Measurements from ENCODE around the gene FYB1. TPM values are rescaled to one million over a fixed set of nuclear protein-coding genes. Genes with fewer than 3 reads are reported as not detected.

The FYB1 gene
- total RNA-seq, 1 experiment from 2014 or later = 0.52 TPM

DNA sequence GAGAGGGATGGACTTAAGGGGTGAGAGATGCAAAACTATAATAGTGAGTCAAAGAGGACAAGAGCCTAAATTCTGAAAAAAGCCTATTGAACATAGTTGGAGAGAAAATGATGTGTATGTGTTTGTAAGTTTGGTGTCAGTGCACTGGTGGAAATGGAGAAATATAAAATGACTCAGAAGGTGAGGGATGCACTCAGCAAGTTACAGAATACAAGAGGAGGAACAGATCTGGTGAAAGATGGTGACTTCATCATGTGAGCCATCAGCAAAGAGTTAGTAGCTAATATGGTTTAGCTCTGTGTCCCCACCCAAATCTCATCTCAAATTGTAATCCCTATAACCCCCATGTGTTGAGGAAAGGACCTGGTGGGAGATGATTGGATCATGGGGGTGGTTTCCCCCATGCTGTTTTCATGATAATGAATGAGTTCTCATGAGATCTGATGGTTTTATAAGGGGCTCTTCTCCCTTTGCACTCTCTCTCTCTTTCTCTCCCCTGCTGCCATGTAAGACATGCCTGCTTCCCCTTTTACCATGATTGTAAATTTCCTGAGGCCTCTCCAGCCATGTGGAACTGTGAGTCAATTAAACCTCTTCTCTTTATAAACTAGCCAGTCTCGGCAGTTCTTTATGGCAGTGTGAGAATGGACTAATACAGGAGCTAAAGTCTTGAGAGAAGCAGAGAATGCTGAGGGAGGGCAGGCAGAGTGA is 30.4 kb upstream of the FYB1 start:
- DNase-seq (ENCODE audit: low spot score) (no peak), ATAC-seq (no peak)
- Mint-ChIP-seq H3K9me3 (peaks cover 4% of the 10 kb centered on the region), H3K27me3 (ENCODE audit: low read depth) (no peaks in the 10 kb centered on the region), H3K4me3 (no peak overlapping the region), H3K27ac (no peak overlapping the region), H3K36me3 (no peaks in the 10 kb centered on the region), H3K4me1 (no peaks in the 10 kb centered on the region)
- ChIA-PET CTCF (no interaction called here), POLR2A (no interaction called here)
- TF ChIP-seq ZNF219 (CRISPR knock-in tag; IDR thresholded peaks at IDR 0.05; ENCODE audit: borderline replicate concordance) = no peak
- no peak for TF ChIP-seq JUN (CRISPR knock-in tag; IDR thresholded peaks at IDR 0.05)
- TF ChIP-seq ZNF232 (CRISPR knock-in tag; IDR thresholded peaks at IDR 0.05) = no peak
- TF ChIP-seq, protein P1, sequence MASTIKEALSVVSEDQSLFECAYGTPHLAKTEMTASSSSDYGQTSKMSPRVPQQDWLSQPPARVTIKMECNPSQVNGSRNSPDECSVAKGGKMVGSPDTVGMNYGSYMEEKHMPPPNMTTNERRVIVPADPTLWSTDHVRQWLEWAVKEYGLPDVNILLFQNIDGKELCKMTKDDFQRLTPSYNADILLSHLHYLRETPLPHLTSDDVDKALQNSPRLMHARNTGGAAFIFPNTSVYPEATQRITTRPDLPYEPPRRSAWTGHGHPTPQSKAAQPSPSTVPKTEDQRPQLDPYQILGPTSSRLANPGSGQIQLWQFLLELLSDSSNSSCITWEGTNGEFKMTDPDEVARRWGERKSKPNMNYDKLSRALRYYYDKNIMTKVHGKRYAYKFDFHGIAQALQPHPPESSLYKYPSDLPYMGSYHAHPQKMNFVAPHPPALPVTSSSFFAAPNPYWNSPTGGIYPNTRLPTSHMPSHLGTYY (CRISPR knock-in tag; IDR thresholded peaks at IDR 0.05) = no peak
- no peak for TF ChIP-seq SP1 (CRISPR knock-in tag; conservative IDR thresholded peaks at IDR 0.05)
- no peak for TF ChIP-seq SOX15 (CRISPR knock-in tag; IDR thresholded peaks at IDR 0.05)
- TF ChIP-seq CREB1 (CRISPR knock-in tag; IDR thresholded peaks at IDR 0.05) = no peak
- TF ChIP-seq, protein P2, sequence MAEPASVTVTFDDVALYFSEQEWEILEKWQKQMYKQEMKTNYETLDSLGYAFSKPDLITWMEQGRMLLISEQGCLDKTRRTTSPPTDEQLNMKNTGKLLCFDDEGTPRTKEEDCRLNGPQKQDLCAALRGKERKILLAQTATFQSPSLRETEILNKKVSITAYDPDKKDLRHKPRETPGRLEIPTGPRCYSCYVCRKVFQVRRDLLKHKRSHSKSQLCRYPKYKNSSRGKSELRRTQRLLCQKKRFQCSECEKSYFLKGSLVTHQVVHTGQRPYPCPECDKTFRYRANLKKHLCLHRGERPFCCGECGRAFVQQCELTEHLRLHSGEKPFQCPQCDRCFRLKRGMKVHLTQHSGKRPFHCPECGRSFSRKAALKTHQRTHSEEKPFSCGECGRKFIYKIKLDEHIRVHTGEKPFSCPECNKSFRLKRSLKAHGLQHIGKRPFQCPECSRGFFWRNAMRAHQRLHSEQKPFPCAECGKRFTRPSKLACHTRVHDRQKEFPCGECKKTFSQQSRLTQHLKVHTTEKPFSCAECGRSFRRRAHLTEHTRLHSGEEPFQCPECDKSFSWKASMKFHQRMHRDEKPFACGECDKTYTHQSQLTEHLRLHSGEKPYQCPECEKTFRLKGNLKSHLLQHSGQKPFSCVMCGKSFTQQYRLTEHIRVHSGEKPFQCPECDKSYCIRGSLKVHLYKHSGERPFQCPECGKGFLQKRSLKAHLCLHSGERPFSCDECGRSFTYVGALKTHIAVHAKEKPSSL (CRISPR knock-in tag; conservative IDR thresholded peaks at IDR 0.05) = no peak
- no peak for TF ChIP-seq GRHL2 (CRISPR knock-in tag; IDR thresholded peaks at IDR 0.05; ENCODE audit: insufficient replicate concordance, severe bottlenecking)
- no peak for TF ChIP-seq CBFB (CRISPR knock-in tag; IDR thresholded peaks at IDR 0.05; ENCODE audit: low read depth)
- TF ChIP-seq, protein P3, sequence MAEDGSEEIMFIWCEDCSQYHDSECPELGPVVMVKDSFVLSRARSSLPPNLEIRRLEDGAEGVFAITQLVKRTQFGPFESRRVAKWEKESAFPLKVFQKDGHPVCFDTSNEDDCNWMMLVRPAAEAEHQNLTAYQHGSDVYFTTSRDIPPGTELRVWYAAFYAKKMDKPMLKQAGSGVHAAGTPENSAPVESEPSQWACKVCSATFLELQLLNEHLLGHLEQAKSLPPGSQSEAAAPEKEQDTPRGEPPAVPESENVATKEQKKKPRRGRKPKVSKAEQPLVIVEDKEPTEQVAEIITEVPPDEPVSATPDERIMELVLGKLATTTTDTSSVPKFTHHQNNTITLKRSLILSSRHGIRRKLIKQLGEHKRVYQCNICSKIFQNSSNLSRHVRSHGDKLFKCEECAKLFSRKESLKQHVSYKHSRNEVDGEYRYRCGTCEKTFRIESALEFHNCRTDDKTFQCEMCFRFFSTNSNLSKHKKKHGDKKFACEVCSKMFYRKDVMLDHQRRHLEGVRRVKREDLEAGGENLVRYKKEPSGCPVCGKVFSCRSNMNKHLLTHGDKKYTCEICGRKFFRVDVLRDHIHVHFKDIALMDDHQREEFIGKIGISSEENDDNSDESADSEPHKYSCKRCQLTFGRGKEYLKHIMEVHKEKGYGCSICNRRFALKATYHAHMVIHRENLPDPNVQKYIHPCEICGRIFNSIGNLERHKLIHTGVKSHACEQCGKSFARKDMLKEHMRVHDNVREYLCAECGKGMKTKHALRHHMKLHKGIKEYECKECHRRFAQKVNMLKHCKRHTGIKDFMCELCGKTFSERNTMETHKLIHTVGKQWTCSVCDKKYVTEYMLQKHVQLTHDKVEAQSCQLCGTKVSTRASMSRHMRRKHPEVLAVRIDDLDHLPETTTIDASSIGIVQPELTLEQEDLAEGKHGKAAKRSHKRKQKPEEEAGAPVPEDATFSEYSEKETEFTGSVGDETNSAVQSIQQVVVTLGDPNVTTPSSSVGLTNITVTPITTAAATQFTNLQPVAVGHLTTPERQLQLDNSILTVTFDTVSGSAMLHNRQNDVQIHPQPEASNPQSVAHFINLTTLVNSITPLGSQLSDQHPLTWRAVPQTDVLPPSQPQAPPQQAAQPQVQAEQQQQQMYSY (CRISPR knock-in tag; IDR thresholded peaks at IDR 0.05) = no peak

DNA sequence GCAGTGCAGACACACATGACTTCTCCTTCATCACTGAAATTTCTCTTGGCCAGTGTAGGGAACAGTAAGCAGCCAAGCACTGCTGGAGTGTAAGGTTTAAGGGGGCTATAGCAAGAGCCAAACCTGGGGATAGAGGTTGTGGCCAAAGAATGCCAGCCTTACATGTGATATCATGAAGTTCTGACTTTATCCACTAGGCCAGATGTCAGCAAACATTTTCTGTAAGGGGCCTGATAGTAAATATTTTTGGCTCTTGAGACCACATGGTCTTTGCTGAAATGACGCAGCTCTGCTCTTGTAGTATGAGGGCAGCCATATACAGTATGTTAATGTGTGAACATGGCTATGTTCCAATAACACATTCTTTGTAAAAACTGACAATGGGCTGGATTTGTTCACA is 29.7 kb upstream of the FYB1 start:
- ATAC-seq = no peak
- no peak overlapping the region for H3K4me3 Mint-ChIP-seq
- ChIA-PET POLR2A (no interaction called here), CTCF (no interaction called here)
- TF ChIP-seq, protein P4, sequence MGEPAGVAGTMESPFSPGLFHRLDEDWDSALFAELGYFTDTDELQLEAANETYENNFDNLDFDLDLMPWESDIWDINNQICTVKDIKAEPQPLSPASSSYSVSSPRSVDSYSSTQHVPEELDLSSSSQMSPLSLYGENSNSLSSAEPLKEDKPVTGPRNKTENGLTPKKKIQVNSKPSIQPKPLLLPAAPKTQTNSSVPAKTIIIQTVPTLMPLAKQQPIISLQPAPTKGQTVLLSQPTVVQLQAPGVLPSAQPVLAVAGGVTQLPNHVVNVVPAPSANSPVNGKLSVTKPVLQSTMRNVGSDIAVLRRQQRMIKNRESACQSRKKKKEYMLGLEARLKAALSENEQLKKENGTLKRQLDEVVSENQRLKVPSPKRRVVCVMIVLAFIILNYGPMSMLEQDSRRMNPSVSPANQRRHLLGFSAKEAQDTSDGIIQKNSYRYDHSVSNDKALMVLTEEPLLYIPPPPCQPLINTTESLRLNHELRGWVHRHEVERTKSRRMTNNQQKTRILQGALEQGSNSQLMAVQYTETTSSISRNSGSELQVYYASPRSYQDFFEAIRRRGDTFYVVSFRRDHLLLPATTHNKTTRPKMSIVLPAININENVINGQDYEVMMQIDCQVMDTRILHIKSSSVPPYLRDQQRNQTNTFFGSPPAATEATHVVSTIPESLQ (CRISPR knock-in tag; IDR thresholded peaks at IDR 0.05) = no peak
- TF ChIP-seq ZNF423 (CRISPR knock-in tag; IDR thresholded peaks at IDR 0.05) = no peak
- TF ChIP-seq ZNF416 (CRISPR knock-in tag; IDR thresholded peaks at IDR 0.05) = no peak
- no peak for TF ChIP-seq TEAD4 (CRISPR knock-in tag; IDR thresholded peaks at IDR 0.05)
- TF ChIP-seq, protein P3 (CRISPR knock-in tag; IDR thresholded peaks at IDR 0.05) = no peak
- no peak for TF ChIP-seq ELF4 (CRISPR knock-in tag; IDR thresholded peaks at IDR 0.05; ENCODE audit: low read depth)
- no peak for TF ChIP-seq JUN (CRISPR knock-in tag; IDR thresholded peaks at IDR 0.05)
- TF ChIP-seq FOXJ3 (CRISPR knock-in tag; IDR thresholded peaks at IDR 0.05; ENCODE audit: borderline replicate concordance) = no peak
- TF ChIP-seq, protein P2 (CRISPR knock-in tag; conservative IDR thresholded peaks at IDR 0.05) = no peak
- TF ChIP-seq, protein P5, sequence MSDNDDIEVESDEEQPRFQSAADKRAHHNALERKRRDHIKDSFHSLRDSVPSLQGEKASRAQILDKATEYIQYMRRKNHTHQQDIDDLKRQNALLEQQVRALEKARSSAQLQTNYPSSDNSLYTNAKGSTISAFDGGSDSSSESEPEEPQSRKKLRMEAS (CRISPR knock-in tag; IDR thresholded peaks at IDR 0.05) = no peak
- H3K9me3 Mint-ChIP-seq = peaks cover 4% of the 10 kb centered on the region
- H3K36me3 Mint-ChIP-seq = no peaks in the 10 kb centered on the region
- no peaks in the 10 kb centered on the region for H3K4me1 Mint-ChIP-seq
- H3K27me3 Mint-ChIP-seq (ENCODE audit: low read depth) = no peaks in the 10 kb centered on the region
- no peak for DNase-seq (ENCODE audit: low spot score)
- H3K27ac Mint-ChIP-seq = no peak overlapping the region

Measured in WTC11 (cell line).